B cell (primary cell): ENCODE results near the gene AGBL4. TPM values are rescaled to one million over a fixed set of nuclear protein-coding genes. Genes with fewer than 3 reads are reported as not detected.

Experiments
- ATAC-seq: fragments of 200-7000 bp; cut with Tn5 transposase; one replicate; pipeline ENCODE4 v1.10.0; 2021; ENCODE audit warnings: low read depth, mild to moderate bottlenecking, moderate number of reproducible peaks, moderate library complexity
- CTCF ChIA-PET: fragments of 350-600 bp; sonication (Branson Sonifier 250); formaldehyde crosslinking; loops from one replicate; lab custom pipeline; 2021; ENCODE audit warnings: antibody characterized with exemption, inconsistent platforms; lab: Charles Lee
- POLR2A ChIA-PET: fragments of 350-600 bp; sonication (Branson Sonifier 250); formaldehyde crosslinking; loops from one replicate; lab custom pipeline; 2021; ENCODE audit warnings: antibody characterized with exemption; lab: Charles Lee
- DNase-seq: peaks from one replicate; pipeline ENCODE4 v3.0.0; 2013
- H2AFZ ChIP-seq: 2 replicates; pipeline ENCODE4 v1.6.1; 2012; ENCODE audit warnings: mild to moderate bottlenecking, low read depth, low read length; ENCODE audit not compliant: insufficient read depth, poor library complexity, severe bottlenecking
- H3K27ac ChIP-seq, 2 donors: 1 replicate in 1 of 2; 2 replicates in 1 of 2; pipeline ENCODE4 v1.5.1; 2012 to 2013; ENCODE audit warnings: low read length in 2 of 2, mild to moderate bottlenecking in 2 of 2, moderate library complexity in 1 of 2
- H3K27me3 ChIP-seq, 4 experiments: fragments of 200-600 bp in 1 of 4; sonication (generic) in 1 of 4; replicated peaks in 1 of 4; 1 replicate in 2 of 4; 2 replicates in 2 of 4; pipeline versions ENCODE4 v1.6.1 to v1.7.0; 2013 to 2016; ENCODE audit warnings: low read length in 3 of 4, mild to moderate bottlenecking in 2 of 4, mixed read lengths in 1 of 4, moderate library complexity in 1 of 4; ENCODE audit not compliant: insufficient read depth in 4 of 4, control insufficient read depth in 3 of 4; ENCODE audit errors: control extremely low read depth in 1 of 4
- H3K36me3 ChIP-seq, 2 experiments: replicated peaks in 1 of 2; 1 replicate in 1 of 2; 2 replicates in 1 of 2; pipeline versions ENCODE4 v1.6.1 to v1.7.1; 2013; ENCODE audit warnings: low read length in 1 of 2; ENCODE audit not compliant: insufficient read depth in 2 of 2, control insufficient read depth in 1 of 2; ENCODE audit errors: control extremely low read depth in 1 of 2, extremely low read depth in 1 of 2
- H3K4me1 ChIP-seq, 2 donors: fragments of 200-600 bp in 1 of 2; sonication (generic) in 1 of 2; 1 replicate in 1 of 2; 2 replicates in 1 of 2; pipeline versions ENCODE4 v1.5.1 to v1.6.1; 2013 to 2017; ENCODE audit warnings: low read length in 2 of 2; ENCODE audit not compliant: control insufficient read depth in 2 of 2, insufficient read depth in 2 of 2
- H3K4me2 ChIP-seq: replicated peaks from 2 replicates; pipeline ENCODE3; 2012; ENCODE audit warnings: mild to moderate bottlenecking, low read depth, low read length; ENCODE audit not compliant: poor library complexity, severe bottlenecking
- H3K4me3 ChIP-seq, 5 experiments: fragments of 200-600 bp in 1 of 5; sonication (generic) in 1 of 5; 1 replicate in 3 of 5; 2 replicates in 2 of 5; pipeline versions ENCODE4 v1.5.1 to v1.7.0; 2011 to 2016; ENCODE audit warnings: low read length in 4 of 5, mild to moderate bottlenecking in 4 of 5, low read depth in 2 of 5, control low read depth in 1 of 5, moderate library complexity in 1 of 5; ENCODE audit not compliant: insufficient read depth in 1 of 5; ENCODE audit errors: control extremely low read depth in 1 of 5, extremely low read depth in 1 of 5
- H3K79me2 ChIP-seq: fragments of 200-600 bp; sonication (generic); one replicate; pipeline ENCODE4 v1.6.0; 2016; ENCODE audit warnings: low read length; ENCODE audit not compliant: control insufficient read depth, insufficient read depth
- H3K9ac ChIP-seq: fragments of 200-600 bp; sonication (generic); 2 replicates; pipeline ENCODE4 v1.6.1; 2017; ENCODE audit warnings: mild to moderate bottlenecking, low read length, moderate library complexity
- H3K9me3 ChIP-seq, 3 donors: one replicate each; pipeline versions ENCODE4 v1.6.1 to v1.7.1; 2013; ENCODE audit warnings: low read length in 2 of 3; ENCODE audit not compliant: control insufficient read depth in 2 of 3, insufficient read depth in 1 of 3; ENCODE audit errors: control extremely low read depth in 1 of 3
- H4K20me1 ChIP-seq: 2 replicates; pipeline ENCODE4 v1.6.0; 2012; ENCODE audit warnings: mild to moderate bottlenecking, low read length; ENCODE audit not compliant: insufficient read depth, control insufficient read depth, poor library complexity, severe bottlenecking
- H3K27ac Mint-ChIP-seq: one replicate; pipeline ENCODE4 v1.8.0; 2021; ENCODE audit warnings: mixed read lengths
- H3K27me3 Mint-ChIP-seq: one replicate; pipeline ENCODE4 v1.8.0; 2021; ENCODE audit warnings: mixed read lengths
- H3K4me1 Mint-ChIP-seq: one replicate; pipeline ENCODE4 v1.8.0; 2021; ENCODE audit warnings: mixed read lengths
- H3K4me3 Mint-ChIP-seq: one replicate; pipeline ENCODE4 v1.8.0; 2021; ENCODE audit warnings: mixed read lengths
- H3K9me3 Mint-ChIP-seq: one replicate; pipeline ENCODE4 v1.8.0; 2022; ENCODE audit warnings: mixed read lengths; ENCODE audit not compliant: insufficient read depth
- EZH2 ChIP-seq: IDR thresholded peaks from 2 replicates; pipeline ENCODE4 v1.6.1; 2012; ENCODE audit warnings: borderline replicate concordance, low read depth, mild to moderate bottlenecking, moderate library complexity, low read length; ENCODE audit not compliant: insufficient read depth, poor library complexity, severe bottlenecking
- WGBS: methylation state at CpG from one replicate; pipeline ENCODE4 v1.1.5; 2013; ENCODE audit warnings: missing lambda C conversion rate; ENCODE audit not compliant: insufficient coverage; 5-methylcytosine and 5-hydroxymethylcytosine counted together
- intact Hi-C: fragments of 100-400 bp; cut with micrococcal nuclease; formaldehyde crosslinking; loops from one replicate; pipeline ENCODE4 v1.10.0; 2022
- polyA plus RNA-seq: library from polyadenylated mRNA; depleted of rRNA; stranded (reverse); fragments of >200 nt; gene quantifications from 2 replicates; pipeline ENCODE4 v1.2.3, GENCODE V29; 2012
- total RNA-seq, 2 donors: library from RNA; stranded (reverse); fragments of 120-200 nt in 1 of 2; gene quantifications; 1 replicate in 1 of 2; 2 replicates in 1 of 2; pipeline versions ENCODE4 v1.2.3 to v1.2.4, GENCODE V29; 2013 to 2022
- TF ChIP-seq, protein P1 (sequence below): fragments of 200-600 bp; IDR thresholded peaks from one replicate; pipeline ENCODE4 v1.8.0; 2022; ENCODE audit warnings: antibody characterized with exemption, mild to moderate bottlenecking

Gene AGBL4
- total and polyA plus RNA-seq, 2 donors (not counting 1 experiment from before 2014, with no cell fraction given), result 0.07 to 0.12 TPM

DNA sequence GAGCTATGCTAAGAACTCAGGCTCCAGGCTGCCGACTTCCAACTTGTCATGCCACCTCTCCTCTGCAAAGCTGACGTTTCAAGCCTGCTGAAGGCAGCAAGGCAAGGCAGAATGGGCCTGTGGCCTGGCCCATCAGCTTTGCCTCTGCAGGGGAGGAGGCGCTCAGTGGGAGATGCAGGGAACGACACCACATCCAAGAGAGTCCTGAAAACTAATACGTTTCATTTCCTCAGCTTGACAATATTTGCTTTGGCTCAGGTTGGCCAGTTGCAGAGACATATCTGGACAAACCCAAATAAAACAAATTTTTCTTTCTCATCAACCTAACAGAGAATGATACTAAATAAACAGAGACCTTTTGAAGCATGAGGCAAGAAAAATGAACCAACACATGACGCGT lies 1282.4 kb downstream of the AGBL4 start:
- ChIA-PET CTCF (interaction anchor here (1.4 kb wide), 1 partner anchor 45 kb away, joined by 3 read pairs; no protein-coding TSS in a partner anchor), POLR2A (no interaction called here)
- H2AFZ ChIP-seq, result no peak overlapping the region
- Mint-ChIP-seq H3K27me3 (no peaks in the 10 kb centered on the region), H3K4me3 (no peak overlapping the region), H3K9me3 (no peaks in the 10 kb centered on the region), H3K4me1 (peaks cover 5% of the 10 kb centered on the region), H3K27ac (no peak overlapping the region)
- 97% methylated on average over 7 of the region's 7 CpGs for WGBS
- no peaks in the 10 kb centered on the region for H3K27me3 ChIP-seq
- H3K79me2 ChIP-seq, result peaks cover 80% of the 10 kb centered on the region
- H3K9ac ChIP-seq, result no peak overlapping the region
- no peak for TF ChIP-seq EZH2
- TF ChIP-seq, protein P1, sequence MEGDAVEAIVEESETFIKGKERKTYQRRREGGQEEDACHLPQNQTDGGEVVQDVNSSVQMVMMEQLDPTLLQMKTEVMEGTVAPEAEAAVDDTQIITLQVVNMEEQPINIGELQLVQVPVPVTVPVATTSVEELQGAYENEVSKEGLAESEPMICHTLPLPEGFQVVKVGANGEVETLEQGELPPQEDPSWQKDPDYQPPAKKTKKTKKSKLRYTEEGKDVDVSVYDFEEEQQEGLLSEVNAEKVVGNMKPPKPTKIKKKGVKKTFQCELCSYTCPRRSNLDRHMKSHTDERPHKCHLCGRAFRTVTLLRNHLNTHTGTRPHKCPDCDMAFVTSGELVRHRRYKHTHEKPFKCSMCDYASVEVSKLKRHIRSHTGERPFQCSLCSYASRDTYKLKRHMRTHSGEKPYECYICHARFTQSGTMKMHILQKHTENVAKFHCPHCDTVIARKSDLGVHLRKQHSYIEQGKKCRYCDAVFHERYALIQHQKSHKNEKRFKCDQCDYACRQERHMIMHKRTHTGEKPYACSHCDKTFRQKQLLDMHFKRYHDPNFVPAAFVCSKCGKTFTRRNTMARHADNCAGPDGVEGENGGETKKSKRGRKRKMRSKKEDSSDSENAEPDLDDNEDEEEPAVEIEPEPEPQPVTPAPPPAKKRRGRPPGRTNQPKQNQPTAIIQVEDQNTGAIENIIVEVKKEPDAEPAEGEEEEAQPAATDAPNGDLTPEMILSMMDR, result no peak
- peaks cover 86% of the 10 kb centered on the region for H4K20me1 ChIP-seq
- no peak for DNase-seq
- no peak for ATAC-seq
- no peaks in the 10 kb centered on the region for H3K4me1 ChIP-seq
- no peaks in the 10 kb centered on the region for H3K9me3 ChIP-seq
- no peak overlapping the region for H3K4me2 ChIP-seq
- H3K27ac ChIP-seq, result no peak overlapping the region
- H3K4me3 ChIP-seq, result no peak overlapping the region
- intact Hi-C loops, result no loop called here
- H3K36me3 ChIP-seq, result peaks cover 13 to 94% of the 10 kb centered on the region in 2 experiments

DNA sequence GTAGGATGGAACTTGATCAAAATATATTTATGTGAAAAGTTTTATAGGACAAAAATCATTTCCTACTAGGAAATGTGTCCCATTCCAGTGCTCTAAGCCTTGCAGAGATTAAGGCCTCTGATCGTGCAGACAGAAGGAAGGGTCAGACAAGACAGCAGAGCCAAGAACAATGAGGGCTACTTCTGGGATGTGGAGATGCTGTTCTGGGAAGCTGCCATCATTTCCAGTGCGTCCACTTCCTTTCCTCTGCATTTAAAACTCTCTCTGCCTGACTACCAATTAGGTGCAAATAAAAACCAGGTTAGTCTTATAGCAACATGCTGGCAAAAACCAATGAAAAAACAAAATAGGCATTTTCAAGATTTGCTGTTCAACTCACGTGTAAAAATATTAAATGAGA lies 1283.1 kb downstream of the AGBL4 start:
- intact Hi-C loops, result no loop called here
- peaks cover 80% of the 10 kb centered on the region for H3K79me2 ChIP-seq
- Mint-ChIP-seq H3K4me1 (peaks cover 5% of the 10 kb centered on the region), H3K27me3 (no peaks in the 10 kb centered on the region), H3K4me3 (no peak overlapping the region), H3K27ac (no peak overlapping the region), H3K9me3 (no peaks in the 10 kb centered on the region)
- CTCF ChIA-PET, result interaction anchor here (2.2 kb wide), 1 partner anchor 77 kb away, joined by 8 read pairs; no protein-coding TSS in a partner anchor
- H3K4me2 ChIP-seq, result no peak overlapping the region
- H3K36me3 ChIP-seq, result peaks cover 16 to 94% of the 10 kb centered on the region in 2 experiments
- DNase-seq (no peak), ATAC-seq (no peak)
- H3K4me1 ChIP-seq, result no peaks in the 10 kb centered on the region
- H3K9me3 ChIP-seq, result no peaks in the 10 kb centered on the region
- WGBS, result 100% methylated on average over 1 of the region's 3 CpGs
- no peaks in the 10 kb centered on the region for H3K27me3 ChIP-seq
- no peak overlapping the region for H2AFZ ChIP-seq
- POLR2A ChIA-PET, result no interaction called here
- TF ChIP-seq EZH2, result no peak
- TF ChIP-seq, protein P1, result no peak
- H3K27ac ChIP-seq, result no peak overlapping the region
- H3K4me3 ChIP-seq, result no peak overlapping the region
- H3K9ac ChIP-seq, result no peak overlapping the region
- H4K20me1 ChIP-seq, result peaks cover 90% of the 10 kb centered on the region
